H1 (cell line): ENCODE measurements around the gene MALSU1. TPM values are rescaled to one million over a fixed set of nuclear protein-coding genes. Genes with fewer than 3 reads are reported as not detected.

ENCODE experiments used
- CTCF ChIA-PET: fragments of 300-600 bp; sonication (Branson Sonifier 250); formaldehyde crosslinking; loops from one replicate; lab custom pipeline; 2021; ENCODE audit not compliant: partially characterized antibody; lab: Charles Lee
- POLR2A ChIA-PET: fragments of 300-600 bp; sonication (Branson Sonifier 250); formaldehyde crosslinking; loops from one replicate; lab custom pipeline; 2021; ENCODE audit warnings: inconsistent platforms; ENCODE audit not compliant: partially characterized antibody; lab: Charles Lee
- DNase-seq, 2 experiments: peaks; one replicate each; pipeline versions ENCODE4 v3.0.0 to v3.0.0-alpha.2; 2010 to 2022; ENCODE audit warnings: low spot score in 2 of 2, low read depth in 1 of 2, mixed read lengths in 1 of 2
- FAIRE-seq: peaks from 2 replicates; lab custom pipeline; 2011; peaks lifted over from hg19 to GRCh38; lab: Jason Lieb, UNC
- H2AFZ ChIP-seq: 2 replicates; pipeline ENCODE4 v1.8.1; 2012; ENCODE audit warnings: low read length, inconsistent platforms
- H2AK5ac ChIP-seq: 2 replicates; pipeline ENCODE4 v1.6.1; 2013; ENCODE audit warnings: low read depth, low read length
- H2BK120ac ChIP-seq: replicated peaks from 2 replicates; pipeline ENCODE3; 2013; ENCODE audit warnings: low read depth, low read length, inconsistent platforms
- H2BK12ac ChIP-seq: 2 replicates; pipeline ENCODE4 v1.6.1; 2013; ENCODE audit warnings: low read depth, low read length
- H2BK15ac ChIP-seq: 2 replicates; pipeline ENCODE4 v1.6.1; 2013; ENCODE audit warnings: low read length
- H2BK20ac ChIP-seq: 2 replicates; pipeline ENCODE4 v1.6.1; 2013; ENCODE audit warnings: low read length
- H2BK5ac ChIP-seq: 2 replicates; pipeline ENCODE4 v1.6.1; 2013; ENCODE audit warnings: low read depth, low read length
- H3K14ac ChIP-seq: 2 replicates; pipeline ENCODE4 v1.6.1; 2013; ENCODE audit warnings: inconsistent platforms; ENCODE audit not compliant: insufficient read length
- H3K18ac ChIP-seq: 2 replicates; pipeline ENCODE4 v1.6.1; 2013; ENCODE audit warnings: low read length; ENCODE audit errors: extremely low read depth
- H3K23ac ChIP-seq: 2 replicates; pipeline ENCODE4 v1.6.1; 2013; ENCODE audit warnings: inconsistent platforms; ENCODE audit not compliant: insufficient read length
- H3K23me2 ChIP-seq: 2 replicates; pipeline ENCODE4 v1.6.1; 2013; ENCODE audit warnings: low read depth, low read length
- H3K27ac ChIP-seq: 2 replicates; pipeline ENCODE4 v1.6.1; 2011; ENCODE audit warnings: low read depth, low read length, inconsistent platforms
- H3K27me3 ChIP-seq, 4 experiments: replicated peaks in 1 of 4; 1 replicate in 1 of 4; 2 replicates in 3 of 4; pipeline versions ENCODE4 v1.6.1 to v1.8.1; 2011 to 2013; ENCODE audit warnings: low read length in 3 of 4, mild to moderate bottlenecking in 3 of 4, inconsistent platforms in 2 of 4, mixed read lengths in 2 of 4, moderate library complexity in 1 of 4; ENCODE audit not compliant: control insufficient read depth in 3 of 4, insufficient read depth in 3 of 4; ENCODE audit errors: extremely low read depth in 1 of 4
- H3K36me3 ChIP-seq, 4 experiments: 2 replicates each; pipeline versions ENCODE4 v1.6.1 to v1.8.1; 2011 to 2013; ENCODE audit warnings: mild to moderate bottlenecking in 4 of 4, low read length in 3 of 4, moderate library complexity in 2 of 4, control low read depth in 1 of 4, inconsistent platforms in 1 of 4; ENCODE audit not compliant: insufficient read depth in 4 of 4, control insufficient read depth in 2 of 4
- H3K4ac ChIP-seq: replicated peaks from 2 replicates; pipeline ENCODE3; 2013; ENCODE audit warnings: low read length, low read depth, mixed read lengths, inconsistent platforms; ENCODE audit not compliant: insufficient read length
- H3K4me1 ChIP-seq, 4 experiments: replicated peaks in 1 of 4; 1 replicate in 1 of 4; 2 replicates in 3 of 4; pipeline versions ENCODE4 v1.6.1 to v1.8.1; 2011 to 2013; ENCODE audit warnings: low read length in 3 of 4, inconsistent platforms in 2 of 4, mixed read lengths in 1 of 4; ENCODE audit not compliant: insufficient read depth in 4 of 4, control insufficient read depth in 3 of 4
- H3K4me2 ChIP-seq, 2 experiments: 2 replicates each; pipeline versions ENCODE4 v1.6.1 to v1.8.1; 2011 to 2013; ENCODE audit warnings: low read depth in 2 of 2, low read length in 2 of 2, control low read depth in 1 of 2, inconsistent platforms in 1 of 2, mild to moderate bottlenecking in 1 of 2; ENCODE audit not compliant: insufficient read depth in 1 of 2
- H3K4me3 ChIP-seq, 4 experiments: fragments of 200-600, 300-600 bp in 1 of 4; sonication (generic), shearing (Covaris generic), sonication (Bioruptor Twin) in 1 of 4; 2 replicates each; pipeline versions ENCODE4 v1.5.1 to v1.8.1; 2011 to 2016; ENCODE audit warnings: low read length in 4 of 4, low read depth in 3 of 4, control low read depth in 2 of 4, inconsistent platforms in 2 of 4, mild to moderate bottlenecking in 2 of 4, mixed read lengths in 1 of 4, moderate library complexity in 1 of 4; ENCODE audit not compliant: insufficient read depth in 2 of 4; ENCODE audit errors: extremely low read depth in 1 of 4
- H3K56ac ChIP-seq: replicated peaks from 2 replicates; pipeline ENCODE3; 2013; ENCODE audit warnings: low read depth, mild to moderate bottlenecking, mixed read lengths, low read length, inconsistent platforms; ENCODE audit not compliant: insufficient read length
- H3K79me1 ChIP-seq: 2 replicates; pipeline ENCODE4 v1.6.1; 2013; ENCODE audit warnings: low read depth, low read length, control low read depth
- H3K79me2 ChIP-seq, 2 experiments: 2 replicates each; pipeline versions ENCODE4 v1.6.1 to v1.8.1; 2012 to 2013; ENCODE audit warnings: low read length in 2 of 2, mild to moderate bottlenecking in 2 of 2, inconsistent platforms in 1 of 2; ENCODE audit not compliant: insufficient read depth in 2 of 2, control insufficient read depth in 1 of 2
- H3K9ac ChIP-seq, 4 experiments: replicated peaks in 1 of 4; 1 replicate in 1 of 4; 2 replicates in 3 of 4; pipeline versions ENCODE4 v1.6.1 to v1.8.1; 2011 to 2013; ENCODE audit warnings: low read depth in 3 of 4, low read length in 3 of 4, control low read depth in 2 of 4, mild to moderate bottlenecking in 2 of 4, moderate library complexity in 2 of 4, inconsistent platforms in 1 of 4; ENCODE audit errors: extremely low read depth in 1 of 4
- H3K9me3 ChIP-seq, 2 experiments: 2 replicates each; pipeline versions ENCODE4 v1.6.1 to v1.8.1; 2012 to 2013; ENCODE audit warnings: mild to moderate bottlenecking in 2 of 2, moderate library complexity in 2 of 2, control low read depth in 1 of 2, inconsistent platforms in 1 of 2, low read depth in 1 of 2, low read length in 1 of 2, mixed read lengths in 1 of 2; ENCODE audit not compliant: insufficient read depth in 2 of 2
- H4K20me1 ChIP-seq, 2 experiments: replicated peaks in 1 of 2; 2 replicates each; pipeline versions ENCODE3 to v1.8.1; 2011 to 2013; ENCODE audit warnings: inconsistent platforms in 2 of 2, low read length in 2 of 2, mild to moderate bottlenecking in 1 of 2; ENCODE audit not compliant: insufficient read depth in 2 of 2, control insufficient read depth in 1 of 2
- H4K5ac ChIP-seq: 2 replicates; pipeline ENCODE4 v1.6.1; 2013; ENCODE audit warnings: low read length, low read depth, mixed read lengths, inconsistent platforms; ENCODE audit not compliant: insufficient read length
- H4K8ac ChIP-seq: 2 replicates; pipeline ENCODE4 v1.8.0; 2013; ENCODE audit warnings: mild to moderate bottlenecking, moderate library complexity, low read length, inconsistent platforms; ENCODE audit not compliant: insufficient read depth; ENCODE audit errors: extremely low read depth
- H4K91ac ChIP-seq: replicated peaks from 2 replicates; pipeline ENCODE3; 2013; ENCODE audit warnings: low read length, mixed read lengths, inconsistent platforms; ENCODE audit not compliant: insufficient read length
- ATF2 ChIP-seq: IDR thresholded peaks from 2 replicates; pipeline ENCODE4 v1.6.1; 2012; ENCODE audit warnings: low read length, inconsistent platforms
- BRCA1 ChIP-seq: IDR thresholded peaks from 2 replicates; pipeline ENCODE4 v1.6.1; 2012; ENCODE audit warnings: low read depth, low read length, improper control_type of control experiment
- EGR1 ChIP-seq: IDR thresholded peaks from 2 replicates; pipeline ENCODE4 v1.6.1; 2011; ENCODE audit warnings: low read depth, low read length, borderline replicate concordance
- HDAC6 ChIP-seq: IDR thresholded peaks from one replicate; pipeline ENCODE4 v1.7.1; 2012; ENCODE audit warnings: low read depth, mild to moderate bottlenecking, inconsistent platforms, low read length, moderate library complexity
- JUND ChIP-seq: IDR thresholded peaks from 2 replicates; pipeline ENCODE4 v1.6.1; 2011; ENCODE audit warnings: mild to moderate bottlenecking, improper control_type of control experiment, low read length
- KDM1A ChIP-seq: fragments of 200-600, 300-600 bp; sonication (generic); IDR thresholded peaks from 2 replicates; pipeline ENCODE4 v1.7.1; 2016; ENCODE audit warnings: mild to moderate bottlenecking, low read length, borderline replicate concordance
- POLR2A ChIP-seq, 2 experiments: IDR thresholded peaks; 1 replicate in 1 of 2; 2 replicates in 1 of 2; pipeline ENCODE4 v1.6.1; 2011; ENCODE audit warnings: low read depth in 2 of 2, low read length in 2 of 2, mild to moderate bottlenecking in 2 of 2; ENCODE audit errors: control extremely low read depth in 1 of 2
- RBBP5 ChIP-seq: IDR thresholded peaks from 2 replicates; pipeline ENCODE4 v1.7.1; 2012; ENCODE audit warnings: low read depth, mild to moderate bottlenecking, inconsistent platforms, low read length, moderate library complexity, borderline replicate concordance
- SAP30 ChIP-seq: fragments of 300-600 bp; sonication (generic); IDR thresholded peaks from 2 replicates; pipeline ENCODE4 v1.7.1; 2012; ENCODE audit warnings: low read length, moderate library complexity, mild to moderate bottlenecking, inconsistent platforms; ENCODE audit not compliant: insufficient read depth, insufficient replicate concordance
- SIX5 ChIP-seq: IDR thresholded peaks from 2 replicates; pipeline ENCODE4 v1.6.1; 2011; ENCODE audit warnings: mild to moderate bottlenecking, low read depth, low read length
- TEAD4 ChIP-seq: IDR thresholded peaks from 2 replicates; pipeline ENCODE4 v1.6.1; 2012; ENCODE audit warnings: low read depth, low read length, inconsistent platforms, mixed read lengths
- USF2 ChIP-seq: IDR thresholded peaks from 2 replicates; pipeline ENCODE4 v1.6.1; 2011; ENCODE audit warnings: low read length, improper control_type of control experiment
- ZNF274 ChIP-seq: IDR thresholded peaks from 2 replicates; pipeline ENCODE4 v1.7.0; 2012; ENCODE audit warnings: low read length, borderline replicate concordance; ENCODE audit errors: extremely low read depth
- polyA plus RNA-seq, 7 experiments: library from polyadenylated mRNA; depleted of rRNA in 3 of 7; stranded (reverse) in 5 of 7; unstranded in 2 of 7; fragments of >200 nt in 5 of 7; fragments of 200-250 nt in 2 of 7; gene quantifications; 1 replicate in 5 of 7; 2 replicates in 1 of 7; 4 replicates in 1 of 7; pipeline versions ENCODE4 v1.2.1 to v1.2.3, GENCODE V29; 2011 to 2013; ENCODE audit warnings: missing spikeins in 2 of 7, mixed read lengths in 2 of 7
- total RNA-seq: library from RNA; stranded (reverse); fragmentation: NEBNext Ultra II Directional; extraction: Animal tissue kit (Norgen Biotek cat#: 25700); gene quantifications from 2 replicates; pipeline ENCODE4 v1.2.1, GENCODE V29; 2021

The MALSU1 gene
- total and polyA plus RNA-seq, 2 of the 8 experiments (the other 6 are each of a cell fraction or from before 2014, with no cell fraction given) = 73.5 to 84.0 TPM

GRCh38 chr7:23332193-23332592 lies 33.1 kb downstream of the MALSU1 start:
- POLR2A ChIA-PET = interaction anchor here (0.6 kb wide), 1 partner anchor 13 kb away, joined by 3 read pairs; no protein-coding TSS in a partner anchor
- TF ChIP-seq JUND (no peak), ATF2 (no peak), KDM1A (no peak), POLR2A (IDR thresholded peaks at IDR 0.05; ENCODE audit: control extremely low read depth in 1 of 2, low read depth in 2 of 2, low read length in 2 of 2) (no peak), RBBP5 (no peak), SAP30 (no peak), HDAC6 (no peak), BRCA1 (no peak), SIX5 (no peak), ZNF274 (no peak), USF2 (no peak), EGR1 (no peak), TEAD4 (no peak)

More at GRCh38 chr7:23332193-23332592, 33.1 kb downstream of the MALSU1 start:
- Histone ChIP-seq H4K91ac (no peak overlapping the region), H4K20me1 (peaks cover 0 to 3% of the 10 kb centered on the region in 2 experiments), H3K4me1 (no peaks in the 10 kb centered on the region), H3K14ac (no peak overlapping the region), H3K18ac (no peak overlapping the region), H2BK12ac (no peak overlapping the region), H4K5ac (no peak overlapping the region), H3K79me2 (peaks cover 0 to 18% of the 10 kb centered on the region in 2 experiments; a peak in 2 of 4 replicates), H2AFZ (no peak overlapping the region), H3K23me2 (no peaks in the 10 kb centered on the region), H3K56ac (no peak overlapping the region), H2BK120ac (no peak overlapping the region), H2BK5ac (no peak overlapping the region), H3K9ac (no peak overlapping the region), H3K4me3 (no peak overlapping the region), H3K36me3 (peaks cover 16 to 86% (median 55%) of the 10 kb centered on the region in 4 experiments), H2BK20ac (no peak overlapping the region), H3K27ac (no peak overlapping the region), H3K79me1 (no peaks in the 10 kb centered on the region), H2BK15ac (no peak overlapping the region), H3K23ac (no peak overlapping the region), H4K8ac (no peak overlapping the region), H3K4ac (no peak overlapping the region), H2AK5ac (no peak overlapping the region), H3K27me3 (no peaks in the 10 kb centered on the region), H3K9me3 (peaks cover 0 to 2% of the 10 kb centered on the region in 2 experiments; a peak in 1 of 4 replicates), H3K4me2 (no peak overlapping the region)
- CTCF ChIA-PET = no interaction called here
- FAIRE-seq = no peak
- no peak for DNase-seq
